ENCODE results near the gene APH1A.

The APH1A gene

DNA sequence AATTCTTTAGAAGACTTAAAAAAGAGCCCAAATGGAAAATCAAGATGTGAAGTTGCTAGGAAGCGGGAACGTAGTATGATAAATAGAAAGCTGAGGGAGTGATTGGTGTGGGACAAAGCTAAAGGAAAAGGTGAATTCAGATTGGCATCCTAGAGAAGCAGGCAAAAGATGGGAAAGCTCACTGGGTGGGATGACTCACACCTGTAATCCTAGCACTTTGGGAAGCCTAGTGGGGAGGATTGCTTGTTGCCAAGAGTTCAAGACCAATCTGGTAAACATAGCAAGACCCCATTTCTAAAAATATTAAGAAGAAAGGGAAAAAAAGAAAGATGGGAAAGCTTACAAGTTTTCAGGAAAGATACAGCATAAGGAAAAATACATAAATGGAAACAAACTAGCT is 26.7 kb upstream of the APH1A start:
- H3K27me3 ChIP-seq (ENCODE audit: low read length) = no peaks in the 10 kb centered on the region
- H3K4me3 ChIP-seq (ENCODE audit: insufficient read depth, low read length, poor library complexity, severe bottlenecking) = no peak overlapping the region
- no peaks in the 10 kb centered on the region for H4K20me1 ChIP-seq (ENCODE audit: low read depth, low read length)
- H3F3A ChIP-seq (ENCODE audit: insufficient read depth) = no peaks in the 10 kb centered on the region
- H3K27ac ChIP-seq (ENCODE audit: low read depth, low read length) = no peak overlapping the region
- H3K79me2 ChIP-seq (ENCODE audit: insufficient read depth, low read length) = peaks cover 25% of the 10 kb centered on the region
- H3K9me2 ChIP-seq (replicated peaks; ENCODE audit: insufficient read depth, low read length) = no peaks in the 10 kb centered on the region
- H3K9ac ChIP-seq (ENCODE audit: low read length) = no peak overlapping the region
- TF ChIP-seq EZH2phosphoT487 (conservative IDR thresholded peaks at IDR 0.05; ENCODE audit: low read length) = no peak
- TF ChIP-seq, protein P1, sequence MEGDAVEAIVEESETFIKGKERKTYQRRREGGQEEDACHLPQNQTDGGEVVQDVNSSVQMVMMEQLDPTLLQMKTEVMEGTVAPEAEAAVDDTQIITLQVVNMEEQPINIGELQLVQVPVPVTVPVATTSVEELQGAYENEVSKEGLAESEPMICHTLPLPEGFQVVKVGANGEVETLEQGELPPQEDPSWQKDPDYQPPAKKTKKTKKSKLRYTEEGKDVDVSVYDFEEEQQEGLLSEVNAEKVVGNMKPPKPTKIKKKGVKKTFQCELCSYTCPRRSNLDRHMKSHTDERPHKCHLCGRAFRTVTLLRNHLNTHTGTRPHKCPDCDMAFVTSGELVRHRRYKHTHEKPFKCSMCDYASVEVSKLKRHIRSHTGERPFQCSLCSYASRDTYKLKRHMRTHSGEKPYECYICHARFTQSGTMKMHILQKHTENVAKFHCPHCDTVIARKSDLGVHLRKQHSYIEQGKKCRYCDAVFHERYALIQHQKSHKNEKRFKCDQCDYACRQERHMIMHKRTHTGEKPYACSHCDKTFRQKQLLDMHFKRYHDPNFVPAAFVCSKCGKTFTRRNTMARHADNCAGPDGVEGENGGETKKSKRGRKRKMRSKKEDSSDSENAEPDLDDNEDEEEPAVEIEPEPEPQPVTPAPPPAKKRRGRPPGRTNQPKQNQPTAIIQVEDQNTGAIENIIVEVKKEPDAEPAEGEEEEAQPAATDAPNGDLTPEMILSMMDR (IDR thresholded peaks at IDR 0.05; ENCODE audit: insufficient read depth, low read length, poor library complexity, severe bottlenecking) = no peak
- H2AFZ ChIP-seq (ENCODE audit: low read depth, low read length, severe bottlenecking) = no peak overlapping the region
- no peaks in the 10 kb centered on the region for H3K9me3 ChIP-seq (ENCODE audit: insufficient read depth, low read length)
- peaks cover 3% of the 10 kb centered on the region; the same call in 1 of the 2 replicates for H3K36me3 ChIP-seq (ENCODE audit: low read length)
- no peak overlapping the region for H3K4me2 ChIP-seq (ENCODE audit: low read depth, low read length, poor library complexity, severe bottlenecking)

DNA sequence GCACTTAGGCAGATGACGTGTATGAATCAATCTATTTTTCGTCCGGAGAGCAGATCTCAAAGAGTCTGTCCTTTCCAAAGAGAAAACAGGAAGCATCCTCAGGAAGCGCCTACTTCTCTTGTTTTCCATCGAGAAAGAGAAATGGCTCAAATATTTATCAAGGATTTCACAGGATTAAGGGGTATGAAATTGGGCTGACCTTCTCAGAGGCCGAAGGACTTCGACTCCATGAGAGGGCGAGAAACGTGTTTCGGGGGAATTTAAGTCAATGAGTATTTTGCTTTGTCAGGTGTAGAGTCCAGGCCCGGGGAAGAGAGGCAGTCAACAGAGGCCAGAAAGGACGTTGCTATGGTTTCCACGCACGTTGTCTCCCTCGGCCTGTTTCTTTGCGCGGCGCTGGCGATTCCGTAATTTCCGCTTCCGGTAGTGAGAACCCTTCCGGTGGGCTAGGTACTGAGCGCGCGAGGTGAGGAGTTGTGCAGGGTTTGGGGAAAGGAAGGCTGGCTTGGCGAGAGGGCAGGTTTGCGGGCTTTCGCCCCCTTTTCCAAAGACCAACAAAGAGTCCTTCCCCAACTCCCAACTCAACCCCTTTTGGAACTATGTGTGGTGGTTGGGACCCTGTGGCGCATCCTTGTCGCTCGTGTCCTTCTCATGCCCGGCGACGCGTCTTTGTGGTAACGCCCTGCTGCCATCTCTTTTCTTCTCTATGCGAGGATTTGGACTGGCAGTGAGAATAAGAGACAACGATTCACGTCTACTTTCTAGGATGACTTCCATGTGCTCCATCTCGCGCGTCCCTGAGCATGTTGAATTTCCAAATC is 24.8 kb upstream of the APH1A start, which contains the start of gene MRPS21:
TSS of gene MRPS21 (plus strand) at position 429 of the 821 bp plus-strand sequence. CDS start 506 bp downstream, outside the sequence.
- peak within 1 kb of the TSS; percentile 81 for H3K4me3 ChIP-seq (ENCODE audit: insufficient read depth, low read length, poor library complexity, severe bottlenecking)
- H3K27me3 ChIP-seq (ENCODE audit: low read length) = no peaks in the 10 kb centered on the region
- H3K79me2 ChIP-seq (ENCODE audit: insufficient read depth, low read length) = peaks cover 25% of the 10 kb centered on the region
- peak within 1 kb of the TSS; percentile 82 for H3K9ac ChIP-seq (ENCODE audit: low read length)
- H4K20me1 ChIP-seq (ENCODE audit: low read depth, low read length) = no peaks in the 10 kb centered on the region
- H3K36me3 ChIP-seq (ENCODE audit: low read length) = 0 out of 2 replicates have a peak, but pooled peaks cover 3% of the 10 kb centered on the region
- no peaks in the 10 kb centered on the region for H3K9me3 ChIP-seq (ENCODE audit: insufficient read depth, low read length)
- no peaks in the 10 kb centered on the region for H3K9me2 ChIP-seq (replicated peaks; ENCODE audit: insufficient read depth, low read length)
- peak within 1 kb of the TSS; percentile 79 for H2AFZ ChIP-seq (ENCODE audit: low read depth, low read length, severe bottlenecking)
- peak within 1 kb of the TSS; percentile 29 for H3K27ac ChIP-seq (ENCODE audit: low read depth, low read length)
- no peak for TF ChIP-seq EZH2phosphoT487 (conservative IDR thresholded peaks at IDR 0.05; ENCODE audit: low read length)
- TF ChIP-seq, protein P1 (IDR thresholded peaks at IDR 0.05; ENCODE audit: insufficient read depth, low read length, poor library complexity, severe bottlenecking) = no peak
- H3K4me2 ChIP-seq (ENCODE audit: low read depth, low read length, poor library complexity, severe bottlenecking) = peak within 1 kb of the TSS; percentile 80
- no peaks in the 10 kb centered on the region for H3F3A ChIP-seq (ENCODE audit: insufficient read depth)

DNA sequence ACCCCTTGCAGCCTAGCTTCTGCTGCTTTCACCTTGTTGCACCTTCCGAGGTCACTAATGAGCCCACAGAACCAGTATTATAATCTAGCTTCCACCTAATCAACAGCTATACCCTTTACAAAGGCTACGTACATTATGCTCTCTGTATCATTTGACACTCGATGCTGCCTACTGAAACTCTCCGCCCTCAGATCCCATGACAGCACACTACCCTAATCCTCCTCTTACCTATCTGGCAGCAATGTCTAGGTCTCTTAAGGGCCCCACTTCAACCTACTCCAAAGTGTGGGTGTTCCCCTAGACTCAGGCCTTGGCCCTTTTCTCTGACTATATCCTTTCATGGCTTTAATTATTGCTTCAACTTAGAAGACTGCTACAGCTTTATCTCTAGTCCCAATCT is 20.0 kb upstream of the APH1A start:
- H3K4me3 ChIP-seq (ENCODE audit: insufficient read depth, low read length, poor library complexity, severe bottlenecking) = no peak overlapping the region
- no peaks in the 10 kb centered on the region for H3K27me3 ChIP-seq (ENCODE audit: low read length)
- H3K9me3 ChIP-seq (ENCODE audit: insufficient read depth, low read length) = no peaks in the 10 kb centered on the region
- TF ChIP-seq EZH2phosphoT487 (conservative IDR thresholded peaks at IDR 0.05; ENCODE audit: low read length) = no peak
- TF ChIP-seq, protein P1 (IDR thresholded peaks at IDR 0.05; ENCODE audit: insufficient read depth, low read length, poor library complexity, severe bottlenecking) = no peak
- no peaks in the 10 kb centered on the region for H3K36me3 ChIP-seq (ENCODE audit: low read length)
- no peaks in the 10 kb centered on the region for H4K20me1 ChIP-seq (ENCODE audit: low read depth, low read length)
- no peaks in the 10 kb centered on the region for H3F3A ChIP-seq (ENCODE audit: insufficient read depth)
- H3K9ac ChIP-seq (ENCODE audit: low read length) = no peak overlapping the region
- no peak overlapping the region for H3K4me2 ChIP-seq (ENCODE audit: low read depth, low read length, poor library complexity, severe bottlenecking)
- H3K9me2 ChIP-seq (replicated peaks; ENCODE audit: insufficient read depth, low read length) = no peaks in the 10 kb centered on the region
- H2AFZ ChIP-seq (ENCODE audit: low read depth, low read length, severe bottlenecking) = no peak overlapping the region
- H3K27ac ChIP-seq (ENCODE audit: low read depth, low read length) = no peak overlapping the region
- H3K79me2 ChIP-seq (ENCODE audit: insufficient read depth, low read length) = peaks cover under 1% of the 10 kb centered on the region; the same call in 1 of the 2 replicates

Data from SU-DHL-6 (cell line).